ENCODE results near the gene ADI1.
A peak's percentile ranks its signal among the peaks of the same experiment; 100 is the strongest.

Gene ADI1

GRCh38 chr2:3486047-3487027 is 33.0 kb downstream of the ADI1 start:
- H3K9me3 ChIP-seq (ENCODE audit: severe bottlenecking): no peaks in the 10 kb centered on the region
- H3K4me3 ChIP-seq (ENCODE audit: severe bottlenecking): no peak overlapping the region
- H3K27me3 ChIP-seq (ENCODE audit: insufficient read depth, poor library complexity, severe bottlenecking): no peaks in the 10 kb centered on the region
- H3K36me3 ChIP-seq (ENCODE audit: low read depth): no peaks in the 10 kb centered on the region
- no peak for TF ChIP-seq CTCF (IDR thresholded peaks at IDR 0.05; ENCODE audit: poor library complexity, severe bottlenecking)
- DNase-seq (ENCODE audit: low spot score): no peak
- H3K27ac ChIP-seq (ENCODE audit: poor library complexity, severe bottlenecking): no peak overlapping the region
- no peak for ATAC-seq (ENCODE audit: low read depth)
- H3K4me1 ChIP-seq (ENCODE audit: insufficient read depth, poor library complexity, severe bottlenecking): no peaks in the 10 kb centered on the region

GRCh38 chr2:3485166-3485565 is 34.2 kb downstream of the ADI1 start:
- H3K27me3 ChIP-seq (ENCODE audit: insufficient read depth, poor library complexity, severe bottlenecking): no peaks in the 10 kb centered on the region
- DNase-seq (ENCODE audit: low spot score): no peak
- no peak overlapping the region for H3K4me3 ChIP-seq (ENCODE audit: severe bottlenecking)
- H3K4me1 ChIP-seq (ENCODE audit: insufficient read depth, poor library complexity, severe bottlenecking): no peaks in the 10 kb centered on the region
- no peaks in the 10 kb centered on the region for H3K9me3 ChIP-seq (ENCODE audit: severe bottlenecking)
- no peak for ATAC-seq (ENCODE audit: low read depth)
- H3K36me3 ChIP-seq (ENCODE audit: low read depth): no peaks in the 10 kb centered on the region
- TF ChIP-seq CTCF (IDR thresholded peaks at IDR 0.05; ENCODE audit: poor library complexity, severe bottlenecking): no peak
- H3K27ac ChIP-seq (ENCODE audit: poor library complexity, severe bottlenecking): no peak overlapping the region

GRCh38 chr2:3483986-3484960 is 35.1 kb downstream of the ADI1 start:
- Histone ChIP-seq H3K4me3 (ENCODE audit: severe bottlenecking) (no peak overlapping the region), H3K9me3 (ENCODE audit: severe bottlenecking) (no peaks in the 10 kb centered on the region), H3K36me3 (ENCODE audit: low read depth) (no peaks in the 10 kb centered on the region), H3K27me3 (ENCODE audit: insufficient read depth, poor library complexity, severe bottlenecking) (no peaks in the 10 kb centered on the region), H3K4me1 (ENCODE audit: insufficient read depth, poor library complexity, severe bottlenecking) (no peaks in the 10 kb centered on the region), H3K27ac (ENCODE audit: poor library complexity, severe bottlenecking) (no peak overlapping the region)
- TF ChIP-seq CTCF (IDR thresholded peaks at IDR 0.05; ENCODE audit: poor library complexity, severe bottlenecking): no peak
- DNase-seq (ENCODE audit: low spot score) (no peak), ATAC-seq (ENCODE audit: low read depth) (no peak)

- Histone ChIP-seq H3K9me3 (ENCODE audit: severe bottlenecking) (no peaks in the 10 kb centered on the region), H3K27me3 (ENCODE audit: insufficient read depth, poor library complexity, severe bottlenecking) (no peaks in the 10 kb centered on the region), H3K27ac (ENCODE audit: poor library complexity, severe bottlenecking) (no peak overlapping the region), H3K4me1 (ENCODE audit: insufficient read depth, poor library complexity, severe bottlenecking) (no peaks in the 10 kb centered on the region), H3K4me3 (ENCODE audit: severe bottlenecking) (no peak overlapping the region), H3K36me3 (ENCODE audit: low read depth) (no peaks in the 10 kb centered on the region)
- TF ChIP-seq CTCF (IDR thresholded peaks at IDR 0.05; ENCODE audit: poor library complexity, severe bottlenecking): no peak
- peak; percentile 20; the same call in 2 of the 3 replicates for ATAC-seq (ENCODE audit: low read depth)
- DNase-seq (ENCODE audit: low spot score): no peak
These were observed 35.9 kb downstream of the ADI1 start for GRCh38 chr2:3483227-3483985.

Measured in RWPE2 (cell line).